DOHH2 (cell line): ENCODE data around the gene MYO18B.

ENCODE experiments used
- H3F3A ChIP-seq: fragments of 200-600 bp; sonication (generic), shearing (Covaris generic); 2 replicates; pipeline ENCODE4 v1.6.0; 2016; ENCODE audit warnings: antibody characterized with exemption, mild to moderate bottlenecking; ENCODE audit not compliant: control insufficient read depth, insufficient read depth
- H3K27ac ChIP-seq: fragments of 200-600 bp; sonication (generic); 2 replicates; pipeline ENCODE4 v1.5.1; 2014; ENCODE audit warnings: low read depth, mild to moderate bottlenecking, low read length, moderate library complexity
- H3K27me3 ChIP-seq: fragments of 200-600 bp; sonication (generic); 2 replicates; pipeline ENCODE4 v1.6.1; 2014; ENCODE audit warnings: mild to moderate bottlenecking, low read length, mixed read lengths; ENCODE audit not compliant: control insufficient read depth
- H3K36me3 ChIP-seq: fragments of 200-600 bp; sonication (generic); 2 replicates; pipeline ENCODE4 v1.6.1; 2014; ENCODE audit warnings: mild to moderate bottlenecking, low read length, moderate library complexity, mixed read lengths; ENCODE audit not compliant: control insufficient read depth
- H3K4me1 ChIP-seq: fragments of 200-600 bp; sonication (generic); 2 replicates; pipeline ENCODE4 v1.6.1; 2014; ENCODE audit warnings: mild to moderate bottlenecking, low read length, mixed read lengths; ENCODE audit not compliant: control insufficient read depth
- H3K4me2 ChIP-seq: fragments of 200-600 bp; sonication (generic); 2 replicates; pipeline ENCODE4 v1.6.0; 2014; ENCODE audit warnings: mild to moderate bottlenecking, low read length, moderate library complexity
- H3K4me3 ChIP-seq: fragments of 200-600 bp; sonication (generic); 2 replicates; pipeline ENCODE4 v1.5.1; 2014; ENCODE audit warnings: mild to moderate bottlenecking, low read length, mixed read lengths
- H3K79me2 ChIP-seq: fragments of 200-600 bp; sonication (generic); 2 replicates; pipeline ENCODE4 v1.6.1; 2014; ENCODE audit warnings: mild to moderate bottlenecking, low read length, mixed read lengths; ENCODE audit not compliant: control insufficient read depth
- H3K9me2 ChIP-seq: fragments of 200-600 bp; sonication (generic); replicated peaks from 2 replicates; pipeline ENCODE4 v1.6.1; 2014; ENCODE audit warnings: mild to moderate bottlenecking, low read length, mixed read lengths; ENCODE audit not compliant: control insufficient read depth
- H3K9me3 ChIP-seq: fragments of 200-600 bp; sonication (generic); 2 replicates; pipeline ENCODE4 v1.6.1; 2014; ENCODE audit warnings: antibody characterized with exemption, low read length, mixed read lengths; ENCODE audit not compliant: control insufficient read depth, insufficient read depth
- H4K20me1 ChIP-seq: fragments of 200-600 bp; sonication (generic); 2 replicates; pipeline ENCODE4 v1.6.0; 2014; ENCODE audit warnings: low read depth, mild to moderate bottlenecking, antibody characterized with exemption, low read length, moderate library complexity; ENCODE audit not compliant: control insufficient read depth, insufficient read depth
- EZH2phosphoT487 ChIP-seq: fragments of 200-600 bp; sonication (generic); IDR thresholded peaks from 2 replicates; pipeline ENCODE4 v1.6.1; 2017; ENCODE audit warnings: borderline replicate concordance, mild to moderate bottlenecking, antibody characterized with exemption, low read length, moderate library complexity, mixed read lengths
- TF ChIP-seq, protein P1 (sequence below): fragments of 200-600 bp; sonication (generic); IDR thresholded peaks from one replicate; pipeline ENCODE4 v1.5.1; 2014; ENCODE audit warnings: antibody characterized with exemption, mild to moderate bottlenecking, low read depth, low read length; ENCODE audit not compliant: poor library complexity, severe bottlenecking

The MYO18B gene

DNA sequence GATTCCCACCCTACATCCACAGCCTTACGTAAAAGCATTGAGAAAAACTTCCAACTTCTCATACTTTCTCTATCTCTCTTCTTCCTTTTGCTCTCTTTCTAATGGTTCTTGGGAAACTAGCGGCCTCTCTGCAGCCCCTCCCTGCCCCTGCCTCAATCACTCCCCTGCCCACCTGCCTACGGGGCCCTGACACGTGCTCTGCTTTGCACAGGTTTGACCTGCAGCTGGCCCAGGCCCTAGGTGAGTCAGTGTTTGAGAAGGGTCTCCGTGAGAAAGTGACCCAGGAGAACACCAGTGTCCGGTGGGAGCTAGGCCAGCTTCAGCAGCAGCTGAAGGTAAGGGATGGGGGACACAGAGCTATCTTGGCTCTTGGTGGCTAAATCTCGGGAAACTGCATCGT lies 160.4 kb downstream of the MYO18B start:
- Histone ChIP-seq H3K27ac (no peak overlapping the region), H3K9me3 (no peaks in the 10 kb centered on the region; the same call in 1 of the 2 replicates)

DNA sequence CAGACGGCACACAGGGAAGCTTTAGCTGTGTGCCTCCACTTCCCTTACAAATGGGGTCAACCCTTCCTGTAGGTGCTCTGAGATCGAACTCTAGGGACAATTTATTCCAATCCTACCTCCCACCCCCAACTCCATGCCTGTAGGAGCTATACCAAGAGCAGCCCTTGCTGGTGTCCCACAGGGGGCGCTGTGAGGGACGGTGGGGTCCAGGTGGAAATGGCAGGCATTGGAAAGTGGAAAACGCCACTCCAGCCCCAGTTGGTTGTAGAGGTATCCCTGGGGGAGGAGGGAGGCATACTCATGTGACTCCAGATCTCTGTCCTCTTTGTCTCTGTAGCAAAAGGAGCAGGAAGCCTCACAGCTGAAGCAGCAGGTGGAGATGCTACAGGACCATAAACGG lies 161.3 kb downstream of the MYO18B start:
- TF ChIP-seq, protein P1, sequence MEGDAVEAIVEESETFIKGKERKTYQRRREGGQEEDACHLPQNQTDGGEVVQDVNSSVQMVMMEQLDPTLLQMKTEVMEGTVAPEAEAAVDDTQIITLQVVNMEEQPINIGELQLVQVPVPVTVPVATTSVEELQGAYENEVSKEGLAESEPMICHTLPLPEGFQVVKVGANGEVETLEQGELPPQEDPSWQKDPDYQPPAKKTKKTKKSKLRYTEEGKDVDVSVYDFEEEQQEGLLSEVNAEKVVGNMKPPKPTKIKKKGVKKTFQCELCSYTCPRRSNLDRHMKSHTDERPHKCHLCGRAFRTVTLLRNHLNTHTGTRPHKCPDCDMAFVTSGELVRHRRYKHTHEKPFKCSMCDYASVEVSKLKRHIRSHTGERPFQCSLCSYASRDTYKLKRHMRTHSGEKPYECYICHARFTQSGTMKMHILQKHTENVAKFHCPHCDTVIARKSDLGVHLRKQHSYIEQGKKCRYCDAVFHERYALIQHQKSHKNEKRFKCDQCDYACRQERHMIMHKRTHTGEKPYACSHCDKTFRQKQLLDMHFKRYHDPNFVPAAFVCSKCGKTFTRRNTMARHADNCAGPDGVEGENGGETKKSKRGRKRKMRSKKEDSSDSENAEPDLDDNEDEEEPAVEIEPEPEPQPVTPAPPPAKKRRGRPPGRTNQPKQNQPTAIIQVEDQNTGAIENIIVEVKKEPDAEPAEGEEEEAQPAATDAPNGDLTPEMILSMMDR: peak; percentile 68
- TF ChIP-seq EZH2phosphoT487: no peak
- no peaks in the 10 kb centered on the region; the same call in 1 of the 2 replicates for H3K27me3 ChIP-seq
- H3K27ac ChIP-seq: no peak overlapping the region
- no peaks in the 10 kb centered on the region; the same call in 1 of the 2 replicates for H3K9me3 ChIP-seq
- H3F3A ChIP-seq: no peaks in the 10 kb centered on the region
- no peaks in the 10 kb centered on the region for H4K20me1 ChIP-seq
- H3K9me2 ChIP-seq: no peaks in the 10 kb centered on the region
- H3K4me2 ChIP-seq: no peak overlapping the region
- no peaks in the 10 kb centered on the region for H3K36me3 ChIP-seq
- H3K4me1 ChIP-seq: no peaks in the 10 kb centered on the region
- no peaks in the 10 kb centered on the region for H3K79me2 ChIP-seq
- H3K4me3 ChIP-seq: no peak overlapping the region

More for the DNA sequence above, 160.4 kb downstream of the MYO18B start:
- Histone ChIP-seq H3K36me3 (no peaks in the 10 kb centered on the region), H3K9me2 (no peaks in the 10 kb centered on the region), H3K4me1 (no peaks in the 10 kb centered on the region), H3K4me3 (no peak overlapping the region), H3F3A (no peaks in the 10 kb centered on the region), H4K20me1 (no peaks in the 10 kb centered on the region), H3K79me2 (no peaks in the 10 kb centered on the region), H3K4me2 (no peak overlapping the region), H3K27me3 (no peaks in the 10 kb centered on the region; the same call in 1 of the 2 replicates)
- TF ChIP-seq, protein P1: no peak
- TF ChIP-seq EZH2phosphoT487: no peak

DNA sequence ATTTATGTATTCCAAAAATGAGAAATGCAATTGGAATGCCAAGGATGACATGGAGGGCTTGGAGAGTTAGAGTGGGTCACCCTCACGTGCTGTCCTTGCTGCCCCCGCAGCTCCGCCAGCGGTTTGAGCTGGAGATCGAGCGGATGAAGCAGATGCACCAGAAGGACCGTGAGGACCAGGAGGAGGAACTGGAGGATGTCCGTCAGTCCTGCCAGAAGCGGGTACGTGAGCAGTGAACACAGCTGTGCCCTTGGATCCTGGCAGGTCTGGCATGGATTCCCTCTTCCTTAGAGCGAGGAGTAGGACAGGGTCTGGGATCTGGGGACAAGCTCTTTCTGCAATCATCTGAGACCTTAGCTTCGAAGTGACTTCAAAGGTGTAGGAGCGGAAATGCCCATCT lies 166.2 kb downstream of the MYO18B start:
- H3K36me3 ChIP-seq: no peaks in the 10 kb centered on the region
- H3K27me3 ChIP-seq: peaks cover 8% of the 10 kb centered on the region; the same call in 1 of the 2 replicates
- no peak overlapping the region for H3K4me3 ChIP-seq
- TF ChIP-seq EZH2phosphoT487: no peak
- TF ChIP-seq, protein P1: no peak
- no peaks in the 10 kb centered on the region for H3K79me2 ChIP-seq
- H3K9me2 ChIP-seq: no peaks in the 10 kb centered on the region
- H3F3A ChIP-seq: no peaks in the 10 kb centered on the region
- H3K4me1 ChIP-seq: no peaks in the 10 kb centered on the region
- H3K4me2 ChIP-seq: no peak overlapping the region
- H3K27ac ChIP-seq: no peak overlapping the region
- no peaks in the 10 kb centered on the region; the same call in 1 of the 2 replicates for H3K9me3 ChIP-seq
- no peaks in the 10 kb centered on the region for H4K20me1 ChIP-seq

DNA sequence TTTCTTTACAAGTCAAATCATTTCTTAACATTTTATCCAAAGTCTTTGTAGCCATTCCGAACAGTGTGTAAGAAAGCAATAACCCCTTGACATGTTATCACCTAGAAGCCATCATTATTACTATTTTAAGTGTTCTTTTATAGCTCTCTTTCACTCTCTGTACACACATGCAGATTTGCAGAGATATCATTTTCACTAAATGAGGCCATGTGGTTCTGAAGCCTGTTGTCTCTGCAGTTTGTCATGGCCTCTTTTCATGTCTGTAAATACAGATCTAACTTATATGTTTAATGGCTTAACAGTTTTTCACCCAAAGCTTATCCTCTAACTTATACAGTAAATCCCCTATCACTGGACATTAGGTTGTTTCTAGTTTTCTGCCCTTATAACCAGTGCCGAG lies 166.8 kb downstream of the MYO18B start:
- Histone ChIP-seq H3K36me3 (no peaks in the 10 kb centered on the region), H3K79me2 (no peaks in the 10 kb centered on the region), H3K27ac (no peak overlapping the region), H3K27me3 (peaks cover 8% of the 10 kb centered on the region; the same call in 1 of the 2 replicates), H3K4me1 (no peaks in the 10 kb centered on the region), H3K4me2 (no peak overlapping the region), H4K20me1 (no peaks in the 10 kb centered on the region), H3K9me2 (no peaks in the 10 kb centered on the region), H3K4me3 (no peak overlapping the region), H3F3A (no peaks in the 10 kb centered on the region), H3K9me3 (no peaks in the 10 kb centered on the region; the same call in 1 of the 2 replicates)
- TF ChIP-seq, protein P1: no peak
- no peak for TF ChIP-seq EZH2phosphoT487
